Sigmoid colon (tissue), 7 donors: Measurements from ENCODE around the gene WIPF3. TPM values are rescaled to one million over a fixed set of nuclear protein-coding genes. Genes with fewer than 3 reads are reported as not detected.

Experiments used
- DNase-seq: peaks from one replicate; pipeline ENCODE4 v3.0.0-alpha.2; 2019
- H3K27ac ChIP-seq, 4 donors: fragments of 200-600 bp; sonication (generic); one replicate each; pipeline ENCODE4 v1.5.1; 2016 to 2019; ENCODE audit warnings: mild to moderate bottlenecking in 1 of 4
- H3K27me3 ChIP-seq, 3 donors: fragments of 200-600 bp; sonication (generic); one replicate each; pipeline ENCODE4 v1.5.1; 2019; ENCODE audit warnings: mild to moderate bottlenecking in 1 of 3
- H3K36me3 ChIP-seq, 4 donors: fragments of 200-600 bp; sonication (generic); one replicate each; pipeline ENCODE4 v1.5.1; 2016 to 2019
- H3K4me1 ChIP-seq, 4 donors: fragments of 200-600 bp; sonication (generic); one replicate each; pipeline ENCODE4 v1.5.1; 2017 to 2019
- H3K4me3 ChIP-seq, 4 donors: fragments of 200-600 bp; sonication (generic); one replicate each; pipeline ENCODE4 v1.5.1; 2017 to 2019; ENCODE audit warnings: mild to moderate bottlenecking in 2 of 4, moderate library complexity in 1 of 4
- H3K9me3 ChIP-seq, 4 donors: fragments of 200-600 bp in 3 of 4; sonication (generic) in 3 of 4; one replicate each; pipeline versions ENCODE4 v1.5.1 to v1.6.1; 2013 to 2019
- CTCF ChIP-seq, 4 experiments: fragments of 450-650 bp in 3 of 4; fragments of 200-600 bp in 1 of 4; IDR thresholded peaks; one replicate each; pipeline ENCODE4 v1.5.1; 2016 to 2019; ENCODE audit warnings: antibody characterized with exemption in 4 of 4, mild to moderate bottlenecking in 3 of 4, moderate library complexity in 2 of 4
- EP300 ChIP-seq, 4 donors: sonication (generic); formaldehyde crosslinking; IDR thresholded peaks; one replicate each; pipeline ENCODE4 v1.6.1; 2017; ENCODE audit warnings: antibody characterized with exemption in 4 of 4
- POLR2A ChIP-seq, 2 donors: fragments of 450-650 bp; IDR thresholded peaks; one replicate each; pipeline ENCODE4 v1.6.1; 2016; ENCODE audit warnings: antibody characterized with exemption in 2 of 2, mild to moderate bottlenecking in 2 of 2, moderate library complexity in 2 of 2
- POLR2AphosphoS5 ChIP-seq, 4 donors: sonication (generic); formaldehyde crosslinking; IDR thresholded peaks; one replicate each; pipeline ENCODE4 v1.6.1; 2017; ENCODE audit warnings: antibody characterized with exemption in 4 of 4
- WGBS, 2 donors: extraction: QIAGEN DNeasy Blood & Tissue Kit; methylation state at CpG; one replicate each; pipeline ENCODE4 v1.1.7; 2013; 5-methylcytosine and 5-hydroxymethylcytosine counted together
- intact Hi-C: fragments of 100-400 bp; cut with DNase I; formaldehyde crosslinking; loops from one replicate; pipeline ENCODE4 v1.15.1; 2023
- polyA plus RNA-seq, 3 donors: library from polyadenylated mRNA; stranded (reverse); fragments of 200-250 nt; gene quantifications; one replicate each; pipeline ENCODE4 v1.2.3, GENCODE V29; 2013
- total RNA-seq, 4 donors: library from RNA; depleted of rRNA; stranded (reverse); fragments of >200 nt; gene quantifications; one replicate each; pipeline ENCODE4 v1.1.0, GENCODE V29; 2016
- donor health status: healthy with polysubstance abuse.
- donor health status: Bipolar disorder and iron deficiency.
- donor health status: healthy.

The WIPF3 gene
- total and polyA plus RNA-seq, 7 donors = 0.46 to 4.7 (median 0.71) TPM

- Histone ChIP-seq H3K27ac (no peak overlapping the region), H3K36me3 (no peaks in the 10 kb centered on the region), H3K4me3 (no peak overlapping the region), H3K27me3 (no peaks in the 10 kb centered on the region), H3K4me1 (no peaks in the 10 kb centered on the region), H3K9me3 (no peaks in the 10 kb centered on the region)
- TF ChIP-seq CTCF (IDR thresholded peaks at IDR 0.05) (no peak), POLR2AphosphoS5 (IDR thresholded peaks at IDR 0.05) (no peak), POLR2A (IDR thresholded peaks at IDR 0.05) (no peak), EP300 (IDR thresholded peaks at IDR 0.05) (no peak)
- intact Hi-C loops = no loop called here
- WGBS, 2 donors = 51 to 63% methylated on average over 2 of the region's 2 CpGs
- no peak for DNase-seq
These were observed 46.8 kb downstream of the WIPF3 start for GRCh38 chr7:29853072-29853471.

DNA sequence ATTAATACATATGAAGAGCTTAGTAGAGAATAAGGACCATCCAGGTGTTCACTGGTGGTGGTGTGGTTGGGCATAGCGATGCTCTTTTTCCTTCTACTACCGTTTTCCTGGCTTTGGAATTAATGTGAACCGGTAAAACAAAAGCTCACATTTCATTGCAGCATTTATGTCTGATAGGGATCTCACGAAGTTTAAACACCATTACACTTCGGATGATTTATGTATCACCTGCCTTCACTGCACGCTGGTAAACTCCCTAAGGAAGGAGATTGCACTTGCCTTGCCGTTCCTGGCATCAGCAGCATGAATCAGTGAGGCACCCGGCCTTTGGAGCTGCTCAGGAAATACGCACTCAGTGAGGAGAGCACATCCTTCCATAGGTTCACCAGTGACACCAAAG is 47.5 kb downstream of the WIPF3 start:
- Histone ChIP-seq H3K36me3 (no peaks in the 10 kb centered on the region), H3K27ac (no peak overlapping the region), H3K4me1 (no peaks in the 10 kb centered on the region), H3K9me3 (no peaks in the 10 kb centered on the region), H3K27me3 (no peaks in the 10 kb centered on the region), H3K4me3 (no peak overlapping the region)
- WGBS, 2 donors = 50 to 64% methylated on average over 9 of the region's 9 CpGs
- intact Hi-C loops = no loop called here
- DNase-seq = no peak
- no peak for TF ChIP-seq EP300 (IDR thresholded peaks at IDR 0.05)
- TF ChIP-seq POLR2AphosphoS5 (IDR thresholded peaks at IDR 0.05) = no peak

DNA sequence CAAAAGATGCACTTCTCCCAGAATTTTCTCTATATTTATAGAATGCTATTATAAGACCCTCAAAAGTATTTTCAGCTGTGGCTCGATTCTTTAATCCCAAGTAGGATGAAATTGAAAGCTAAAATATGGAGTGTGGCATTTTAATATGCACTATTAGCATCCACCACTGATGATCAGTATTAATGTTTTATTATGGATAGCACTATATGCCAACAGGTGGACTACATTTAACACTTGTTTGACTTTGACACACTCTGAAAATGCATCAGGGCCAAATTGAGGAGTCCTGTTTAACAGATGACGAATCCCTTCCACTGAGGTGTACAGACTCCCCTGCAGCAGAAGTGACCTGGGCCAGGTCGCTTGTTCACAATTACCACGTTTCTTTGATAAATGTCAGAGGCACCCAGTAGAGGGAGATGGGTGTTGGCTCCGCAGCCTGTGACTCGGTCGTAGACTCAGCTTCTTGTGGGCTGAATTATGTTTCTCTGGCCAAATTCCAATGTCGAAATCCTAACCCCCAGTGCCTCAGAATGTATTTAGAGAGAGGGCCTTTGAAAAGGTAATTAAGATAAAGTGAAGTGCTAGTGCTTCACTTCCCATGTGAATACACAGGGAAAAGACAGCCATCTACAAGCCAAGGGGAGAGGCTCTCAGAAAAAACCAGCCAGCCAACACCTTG is 48.1 kb downstream of the WIPF3 start:
- WGBS, 2 donors = 28 to 69% methylated on average over 8 of the region's 8 CpGs
- Histone ChIP-seq H3K36me3 (no peaks in the 10 kb centered on the region), H3K27ac (no peak overlapping the region), H3K4me1 (peaks cover 0 to 3% (median 0%) of the 10 kb centered on the region in 4 donors), H3K27me3 (no peaks in the 10 kb centered on the region), H3K9me3 (no peaks in the 10 kb centered on the region), H3K4me3 (no peak overlapping the region)
- intact Hi-C loops = no loop called here
- no peak for DNase-seq
- no peak for TF ChIP-seq POLR2A (IDR thresholded peaks at IDR 0.05)
- no peak for TF ChIP-seq CTCF (IDR thresholded peaks at IDR 0.05)
- no peak for TF ChIP-seq EP300 (IDR thresholded peaks at IDR 0.05)
- no peak for TF ChIP-seq POLR2AphosphoS5 (IDR thresholded peaks at IDR 0.05)

DNA sequence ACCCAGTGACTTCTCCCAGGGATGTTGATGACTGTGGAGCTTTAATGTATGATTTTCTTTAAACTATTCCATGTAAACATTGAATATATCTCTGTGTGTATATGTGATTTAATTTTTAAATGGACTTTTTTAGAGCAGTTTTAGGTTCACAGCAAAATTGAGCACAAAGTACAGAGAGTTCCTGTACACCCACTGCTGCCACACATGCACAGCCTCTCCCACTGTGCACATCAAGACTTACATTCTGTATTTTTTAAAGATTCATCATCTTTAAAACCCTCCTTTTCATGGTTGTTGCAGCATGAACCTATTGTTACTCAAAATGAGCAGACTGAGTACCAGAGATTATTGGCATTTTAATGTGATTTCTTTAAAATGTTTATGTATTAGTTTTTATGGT is 51.3 kb downstream of the WIPF3 start:
- TF ChIP-seq EP300 (IDR thresholded peaks at IDR 0.05) = no peak
- no peaks in the 10 kb centered on the region for H3K9me3 ChIP-seq
- H3K27ac ChIP-seq = no peak overlapping the region
- peaks cover 0 to 3% (median 0%) of the 10 kb centered on the region in 4 donors for H3K4me1 ChIP-seq
- H3K27me3 ChIP-seq = no peaks in the 10 kb centered on the region
- no peaks in the 10 kb centered on the region for H3K36me3 ChIP-seq
- intact Hi-C loops = no loop called here
- no peak overlapping the region for H3K4me3 ChIP-seq
- no peak for DNase-seq

GRCh38 chr7:29858191-29858951 is 52.1 kb downstream of the WIPF3 start:
- Histone ChIP-seq H3K36me3 (no peaks in the 10 kb centered on the region), H3K27ac (no peak overlapping the region), H3K4me1 (peaks cover 0 to 3% (median 0%) of the 10 kb centered on the region in 4 donors), H3K9me3 (no peaks in the 10 kb centered on the region), H3K4me3 (no peak overlapping the region), H3K27me3 (no peaks in the 10 kb centered on the region)
- intact Hi-C loops = no loop called here
- no peak for TF ChIP-seq POLR2AphosphoS5 (IDR thresholded peaks at IDR 0.05)
- no peak for TF ChIP-seq CTCF (IDR thresholded peaks at IDR 0.05)
- no peak for TF ChIP-seq EP300 (IDR thresholded peaks at IDR 0.05)
- TF ChIP-seq POLR2A (IDR thresholded peaks at IDR 0.05) = no peak
- no peak for DNase-seq
- 88 to 89% methylated on average over 4 of the region's 4 CpGs for WGBS, 2 donors
